ENCODE data around the gene PHF3. TPM values are rescaled to one million over a fixed set of nuclear protein-coding genes. Genes with fewer than 3 reads are reported as not detected.

PHF3 gene
- total RNA-seq, 1 donor from 2014 or later, result 42.7 TPM

GRCh38 chr6:63615590-63615989 lies 20.0 kb upstream of the PHF3 start:
- no peak overlapping the region for H3K27ac Mint-ChIP-seq
- peaks cover 18% of the 10 kb centered on the region for H3K27me3 Mint-ChIP-seq (ENCODE audit: insufficient read depth)
- no peaks in the 10 kb centered on the region for H3K9me3 Mint-ChIP-seq
- no peaks in the 10 kb centered on the region for H3K4me1 Mint-ChIP-seq (ENCODE audit: low read depth)
- no peak overlapping the region for H3K4me3 Mint-ChIP-seq
- H3K36me3 Mint-ChIP-seq (ENCODE audit: low read depth), result no peaks in the 10 kb centered on the region
- no peak for DNase-seq (ENCODE audit: low spot score)
- intact Hi-C loops (cut with micrococcal nuclease), result no loop called here

- Mint-ChIP-seq H3K4me3 (no peak overlapping the region), H3K9me3 (no peaks in the 10 kb centered on the region), H3K36me3 (ENCODE audit: low read depth) (no peaks in the 10 kb centered on the region), H3K27ac (no peak overlapping the region), H3K4me1 (ENCODE audit: low read depth) (no peaks in the 10 kb centered on the region), H3K27me3 (ENCODE audit: insufficient read depth) (peaks cover 14% of the 10 kb centered on the region)
- intact Hi-C loops (cut with micrococcal nuclease), result loop anchor here (1.0 kb wide), 1 partner anchor 11 kb away; the partner anchor contains the start of gene PHF3
- DNase-seq (ENCODE audit: low spot score), result no peak
These were observed 11.5 kb upstream of the PHF3 start for GRCh38 chr6:63624091-63624490.

GRCh38 chr6:63630466-63630865 lies 5.1 kb upstream of the PHF3 start:
- no peak overlapping the region for H3K4me3 Mint-ChIP-seq
- DNase-seq (ENCODE audit: low spot score), result no peak
- H3K9me3 Mint-ChIP-seq, result no peaks in the 10 kb centered on the region
- intact Hi-C loops (cut with micrococcal nuclease), result no loop called here
- H3K36me3 Mint-ChIP-seq (ENCODE audit: low read depth), result no peaks in the 10 kb centered on the region
- peaks cover 2% of the 10 kb centered on the region for H3K27me3 Mint-ChIP-seq (ENCODE audit: insufficient read depth)
- peaks cover 13% of the 10 kb centered on the region for H3K4me1 Mint-ChIP-seq (ENCODE audit: low read depth)
- H3K27ac Mint-ChIP-seq, result no peak overlapping the region

- peak overlapping the region; percentile 80 for H3K4me3 Mint-ChIP-seq
- no peaks in the 10 kb centered on the region for H3K27me3 Mint-ChIP-seq (ENCODE audit: insufficient read depth)
- peaks cover 42% of the 10 kb centered on the region for H3K4me1 Mint-ChIP-seq (ENCODE audit: low read depth)
- intact Hi-C loops (cut with micrococcal nuclease), result loop anchor here (1.0 to 5.0 kb wide), 4 partner anchors 10 to 107 kb away; partner anchors contain the start of genes LOC128125822 and PTP4A1
- no peaks in the 10 kb centered on the region for H3K9me3 Mint-ChIP-seq
- peaks cover 2% of the 10 kb centered on the region for H3K36me3 Mint-ChIP-seq (ENCODE audit: low read depth)
- peak overlapping the region; percentile 81 for H3K27ac Mint-ChIP-seq
- DNase-seq (ENCODE audit: low spot score), result no peak
These were observed 972 bp upstream of the PHF3 start for GRCh38 chr6:63634630-63635029.

- intact Hi-C loops (cut with micrococcal nuclease), result loop anchor here (1.0 to 5.0 kb wide), 4 partner anchors 11 to 108 kb away; partner anchors contain the start of genes LOC128125822 and PTP4A1
- no peak for DNase-seq (ENCODE audit: low spot score)
- Mint-ChIP-seq H3K27me3 (ENCODE audit: insufficient read depth) (no peaks in the 10 kb centered on the region), H3K36me3 (ENCODE audit: low read depth) (peaks cover 6% of the 10 kb centered on the region), H3K27ac (peak overlapping the region; percentile 81), H3K4me3 (peak overlapping the region; percentile 80), H3K4me1 (ENCODE audit: low read depth) (peaks cover 48% of the 10 kb centered on the region), H3K9me3 (no peaks in the 10 kb centered on the region)
These were observed 401 bp upstream of the PHF3 start for GRCh38 chr6:63635215-63635587.

GRCh38 chr6:63636518-63637021 lies 968 bp downstream of the PHF3 start:
- H3K27me3 Mint-ChIP-seq (ENCODE audit: insufficient read depth), result no peaks in the 10 kb centered on the region
- DNase-seq (ENCODE audit: low spot score), result peak; percentile 8
- peaks cover 6% of the 10 kb centered on the region for H3K36me3 Mint-ChIP-seq (ENCODE audit: low read depth)
- intact Hi-C loops (cut with micrococcal nuclease), result loop anchor here (2.0 to 5.0 kb wide), 3 partner anchors 18 to 109 kb away; no protein-coding TSS in a partner anchor
- H3K4me1 Mint-ChIP-seq (ENCODE audit: low read depth), result peaks cover 56% of the 10 kb centered on the region
- H3K4me3 Mint-ChIP-seq, result peak overlapping the region; percentile 100
- peak overlapping the region; percentile 98 for H3K27ac Mint-ChIP-seq
- no peaks in the 10 kb centered on the region for H3K9me3 Mint-ChIP-seq

- Mint-ChIP-seq H3K4me1 (ENCODE audit: low read depth) (peaks cover 57% of the 10 kb centered on the region), H3K27ac (no peak overlapping the region), H3K9me3 (no peaks in the 10 kb centered on the region), H3K27me3 (ENCODE audit: insufficient read depth) (no peaks in the 10 kb centered on the region), H3K4me3 (peak overlapping the region; percentile 67), H3K36me3 (ENCODE audit: low read depth) (peaks cover 6% of the 10 kb centered on the region)
- DNase-seq (ENCODE audit: low spot score), result no peak
- intact Hi-C loops (cut with micrococcal nuclease), result loop anchor here (2.0 to 5.0 kb wide), 3 partner anchors 17 to 111 kb away; no protein-coding TSS in a partner anchor
These were observed 2.4 kb downstream of the PHF3 start for GRCh38 chr6:63637865-63638445.

GRCh38 chr6:63640062-63640461 lies 4.5 kb downstream of the PHF3 start:
- intact Hi-C loops (cut with micrococcal nuclease), result no loop called here
- no peak overlapping the region for H3K27ac Mint-ChIP-seq
- H3K9me3 Mint-ChIP-seq, result no peaks in the 10 kb centered on the region
- no peak overlapping the region for H3K4me3 Mint-ChIP-seq
- no peaks in the 10 kb centered on the region for H3K27me3 Mint-ChIP-seq (ENCODE audit: insufficient read depth)
- DNase-seq (ENCODE audit: low spot score), result no peak
- peaks cover 59% of the 10 kb centered on the region for H3K4me1 Mint-ChIP-seq (ENCODE audit: low read depth)
- peaks cover 6% of the 10 kb centered on the region for H3K36me3 Mint-ChIP-seq (ENCODE audit: low read depth)

GRCh38 chr6:63643862-63644261 lies 8.3 kb downstream of the PHF3 start:
- no peak overlapping the region for H3K4me3 Mint-ChIP-seq
- DNase-seq (ENCODE audit: low spot score), result no peak
- no peaks in the 10 kb centered on the region for H3K27me3 Mint-ChIP-seq (ENCODE audit: insufficient read depth)
- intact Hi-C loops (cut with micrococcal nuclease), result loop anchor here (2.0 kb wide), 1 partner anchor 39 kb away; no protein-coding TSS in a partner anchor
- no peak overlapping the region for H3K27ac Mint-ChIP-seq
- H3K4me1 Mint-ChIP-seq (ENCODE audit: low read depth), result peaks cover 31% of the 10 kb centered on the region
- H3K9me3 Mint-ChIP-seq, result no peaks in the 10 kb centered on the region
- peaks cover 7% of the 10 kb centered on the region for H3K36me3 Mint-ChIP-seq (ENCODE audit: low read depth)

GRCh38 chr6:63644668-63645326 lies 9.2 kb downstream of the PHF3 start:
- H3K4me3 Mint-ChIP-seq, result no peak overlapping the region
- peaks cover 24% of the 10 kb centered on the region for H3K4me1 Mint-ChIP-seq (ENCODE audit: low read depth)
- intact Hi-C loops (cut with micrococcal nuclease), result loop anchor here (2.0 kb wide), 1 partner anchor 38 kb away; no protein-coding TSS in a partner anchor

GRCh38 chr6:63649269-63649668 lies 13.7 kb downstream of the PHF3 start:
- Mint-ChIP-seq H3K9me3 (no peaks in the 10 kb centered on the region), H3K4me3 (no peak overlapping the region), H3K27ac (no peak overlapping the region), H3K27me3 (ENCODE audit: insufficient read depth) (no peaks in the 10 kb centered on the region), H3K36me3 (ENCODE audit: low read depth) (peaks cover 17% of the 10 kb centered on the region), H3K4me1 (ENCODE audit: low read depth) (peaks cover 29% of the 10 kb centered on the region)
- DNase-seq (ENCODE audit: low spot score), result no peak
- intact Hi-C loops (cut with micrococcal nuclease), result no loop called here

More at GRCh38 chr6:63644668-63645326, 9.2 kb downstream of the PHF3 start:
- DNase-seq (ENCODE audit: low spot score), result no peak
- peaks cover 7% of the 10 kb centered on the region for H3K36me3 Mint-ChIP-seq (ENCODE audit: low read depth)
- no peaks in the 10 kb centered on the region for H3K9me3 Mint-ChIP-seq
- H3K27ac Mint-ChIP-seq, result no peak overlapping the region
- no peaks in the 10 kb centered on the region for H3K27me3 Mint-ChIP-seq (ENCODE audit: insufficient read depth)

GRCh38 chr6:63649847-63650265 lies 14.3 kb downstream of the PHF3 start:
- intact Hi-C loops (cut with micrococcal nuclease), result no loop called here
- Mint-ChIP-seq H3K4me1 (ENCODE audit: low read depth) (peaks cover 33% of the 10 kb centered on the region), H3K9me3 (no peaks in the 10 kb centered on the region), H3K27me3 (ENCODE audit: insufficient read depth) (no peaks in the 10 kb centered on the region), H3K4me3 (no peak overlapping the region), H3K36me3 (ENCODE audit: low read depth) (peaks cover 18% of the 10 kb centered on the region), H3K27ac (no peak overlapping the region)
- no peak for DNase-seq (ENCODE audit: low spot score)

GRCh38 chr6:63652980-63653379 lies 17.4 kb downstream of the PHF3 start:
- peaks cover 17% of the 10 kb centered on the region for H3K36me3 Mint-ChIP-seq (ENCODE audit: low read depth)
- H3K9me3 Mint-ChIP-seq, result no peaks in the 10 kb centered on the region
- no peaks in the 10 kb centered on the region for H3K27me3 Mint-ChIP-seq (ENCODE audit: insufficient read depth)
- H3K27ac Mint-ChIP-seq, result no peak overlapping the region
- intact Hi-C loops (cut with micrococcal nuclease), result no loop called here
- H3K4me3 Mint-ChIP-seq, result no peak overlapping the region
- H3K4me1 Mint-ChIP-seq (ENCODE audit: low read depth), result peaks cover 33% of the 10 kb centered on the region
- no peak for DNase-seq (ENCODE audit: low spot score)

All from activated T-helper 1 cell treated with anti-CD3 and anti-CD28 coated beads, Interleukin-12 subunit alpha, Interleukin-12 subunit beta, Interleukin-2, Interleukin-4 antibody, amounts not matched to agents 30 ng/mL and 10 ng/mL and 1 ng/mL, durations not matched to agents 14 hours and 24 hours and 36 hours (primary cell).